Heart right ventricle (tissue), 16 donors: ENCODE measurements around the gene TASP1. TPM values are rescaled to one million over a fixed set of nuclear protein-coding genes. Genes with fewer than 3 reads are reported as not detected.

ENCODE experiments used
- ATAC-seq, 8 donors: fragments of 200-7000 bp; cut with Tn5 transposase; one replicate each; pipeline ENCODE4 v1.9.1; 2020; ENCODE audit warnings: mild to moderate bottlenecking in 8 of 8, moderate library complexity in 8 of 8, moderate number of reproducible peaks in 1 of 8
- DNase-seq, 2 donors: peaks; one replicate each; pipeline ENCODE4 v3.0.0-alpha.2; 2020
- H3K27ac ChIP-seq, 10 donors: fragments of 200-600 bp; sonication (generic) in 2 of 10; one replicate each; pipeline versions ENCODE4 v1.5.0 to v1.8.0; 2020 to 2022; ENCODE audit warnings: mild to moderate bottlenecking in 3 of 10
- H3K27me3 ChIP-seq, 7 donors: fragments of 200-600 bp; one replicate each; pipeline ENCODE4 v1.8.0; 2021 to 2022; ENCODE audit warnings: mild to moderate bottlenecking in 2 of 7
- H3K36me3 ChIP-seq, 9 donors: fragments of 200-600 bp; sonication (generic) in 1 of 9; one replicate each; pipeline versions ENCODE4 v1.5.0 to v1.8.0; 2020 to 2022; ENCODE audit warnings: mild to moderate bottlenecking in 2 of 9
- H3K4me1 ChIP-seq, 9 donors: fragments of 200-600 bp; sonication (generic) in 1 of 9; one replicate each; pipeline versions ENCODE4 v1.5.0 to v1.8.0; 2020 to 2022; ENCODE audit warnings: mild to moderate bottlenecking in 4 of 9
- H3K4me3 ChIP-seq, 10 donors: fragments of 200-600 bp; sonication (generic) in 2 of 10; one replicate each; pipeline versions ENCODE4 v1.5.0 to v1.8.0; 2020 to 2022; ENCODE audit warnings: mild to moderate bottlenecking in 7 of 10, moderate library complexity in 2 of 10
- H3K9me3 ChIP-seq, 11 donors: fragments of 200-600 bp in 10 of 11; sonication (generic) in 2 of 11; one replicate each; pipeline versions ENCODE4 v1.5.0 to v1.8.0; 2013 to 2022; ENCODE audit warnings: mild to moderate bottlenecking in 2 of 11, control low read depth in 1 of 11, moderate library complexity in 1 of 11
- CTCF ChIP-seq, 9 donors: fragments of 200-600 bp; sonication (generic) in 2 of 9; IDR thresholded peaks; one replicate each; pipeline versions ENCODE4 v1.5.0 to v1.8.0; 2021 to 2022; ENCODE audit warnings: antibody characterized with exemption in 9 of 9, mild to moderate bottlenecking in 5 of 9, moderate library complexity in 1 of 9
- WGBS, 2 donors: extraction: QIAGEN DNeasy Blood & Tissue Kit; methylation state at CpG; one replicate each; pipeline ENCODE4 v1.1.7; 2013; ENCODE audit warnings: inconsistent platforms in 1 of 2; 5-methylcytosine and 5-hydroxymethylcytosine counted together
- intact Hi-C, 10 donors: fragments of 100-400 bp; cut with DNase I; formaldehyde crosslinking; loops; one replicate each; pipeline versions ENCODE4 v1.11.1 to v1.14.2; 2022
- polyA plus RNA-seq, 2 donors: library from polyadenylated mRNA; stranded (reverse); fragments of 200-250 nt; gene quantifications; one replicate each; pipeline ENCODE4 v1.2.3, GENCODE V29; 2013
- total RNA-seq, 10 donors: library from RNA; stranded (reverse); fragmentation: NEBNext Ultra II Directional in 3 of 10; extraction: Animal tissue kit (Norgen Biotek cat#: 25700) in 3 of 10; gene quantifications; one replicate each; pipeline versions ENCODE4 v1.2.1 to v1.2.4, GENCODE V29; 2021 to 2023
- donor health status: Arrhythmogenic right ventricular cardiomyopathy.
- donor health status: ischemic (EF 13 %, LVEDD 7.1; RV severe dilation, severe dysfunction).
- donor health status: healthy with polysubstance abuse.
- donor health status: DM: no; HTN: yes; CAD: no.
- donor health status: DM: no; HTN: no; CAD: no.
- donor health status: ischemic (EF 25% LVEDD 6.9; RV normal size, moderate dysfunction).
- donor health status: ischemic (EF 25% LVEDD 5.7; RV mildly dilated, moderate dysfunction).
- donor health status: healthy.
- donor health status: DM: yes; HTN: yes; CAD: no.
- donor health status: Ischemic cardiomyopathy.
- donor health status: ischemic (EF 35%, LVEDD 5.7; RV mildly dilated, moderate dysfunction).
- donor health status: nonischemic (EF 11% LVEDD 7.7; RV severe dilation, severe dysfunction).
- donor health status: DM: yes; HTN: yes; CAD: no.
- donor health status: PGD.
- donor health status: ischemic (EF 29% LVEDD 5.4; RV normal size, mild dysfunction).
- donor health status: nonischemic (EF 23%, LVEDD 6.1; RV moderate dilation, normal function).

TASP1 gene
- total and polyA plus RNA-seq, 12 donors: 2.1 to 8.5 (median 5.8) TPM

- 82 to 92% methylated on average over 3 of the region's 3 CpGs for WGBS, 2 donors
- intact Hi-C loops: loop anchor here in 3 of 10 donors (5.0 to 10.0 kb wide), 2 partner anchors 92 to 329 kb away; partner anchors contain the start of genes ESF1 (in 1 of the 3) and NDUFAF5 (in 1 of the 3)
These were observed 183.0 kb downstream of the TASP1 start for GRCh38 chr20:13455713-13456112.

GRCh38 chr20:13453367-13453766, 185.4 kb downstream of the TASP1 start:
- intact Hi-C loops: loop anchor here in 1 of 10 donors (10.0 kb wide), 1 partner anchor 331 kb away; the partner anchor contains the start of genes ESF1 and NDUFAF5

More at GRCh38 chr20:13455713-13456112, 183.0 kb downstream of the TASP1 start:
- no peak for DNase-seq
- TF ChIP-seq CTCF (IDR thresholded peaks at IDR 0.05): no peak
- H3K27me3 ChIP-seq: no peaks in the 10 kb centered on the region
- H3K4me1 ChIP-seq: no peaks in the 10 kb centered on the region
- ATAC-seq: no peak
- H3K4me3 ChIP-seq: no peak overlapping the region
- H3K27ac ChIP-seq: no peak overlapping the region
- no peaks in the 10 kb centered on the region for H3K9me3 ChIP-seq
- H3K36me3 ChIP-seq: peaks cover 0 to 4% (median 0%) of the 10 kb centered on the region in 9 donors

GRCh38 chr20:13452470-13453124, 186.1 kb downstream of the TASP1 start:
- Histone ChIP-seq H3K4me3 (no peak overlapping the region), H3K9me3 (no peaks in the 10 kb centered on the region), H3K27ac (no peak overlapping the region), H3K27me3 (no peaks in the 10 kb centered on the region), H3K4me1 (no peaks in the 10 kb centered on the region), H3K36me3 (peaks cover 0 to 4% (median 0%) of the 10 kb centered on the region in 9 donors)
- DNase-seq (no peak), ATAC-seq (no peak)
- intact Hi-C loops: loop anchor here in 1 of 10 donors (10.0 kb wide), 1 partner anchor 332 kb away; the partner anchor contains the start of genes ESF1 and NDUFAF5
- no peak for TF ChIP-seq CTCF (IDR thresholded peaks at IDR 0.05)
- 73 to 92% methylated on average over 3 of the region's 3 CpGs for WGBS, 2 donors

More at GRCh38 chr20:13453367-13453766, 185.4 kb downstream of the TASP1 start:
- Histone ChIP-seq H3K9me3 (no peaks in the 10 kb centered on the region), H3K27me3 (no peaks in the 10 kb centered on the region), H3K36me3 (peaks cover 0 to 4% (median 0%) of the 10 kb centered on the region in 9 donors), H3K27ac (no peak overlapping the region), H3K4me1 (no peaks in the 10 kb centered on the region), H3K4me3 (no peak overlapping the region)
- ATAC-seq: no peak
- DNase-seq: no peak
- WGBS, 2 donors: 99% methylated on average over 2 of the region's 2 CpGs
- no peak for TF ChIP-seq CTCF (IDR thresholded peaks at IDR 0.05)

- no peak overlapping the region for H3K27ac ChIP-seq
- no peaks in the 10 kb centered on the region for H3K4me1 ChIP-seq
- no peaks in the 10 kb centered on the region for H3K27me3 ChIP-seq
- intact Hi-C loops: loop anchor here in 2 of 10 donors (5.0 to 10.0 kb wide), 2 partner anchors 63 to 335 kb away; partner anchors contain the start of genes ESF1 (in 1 of the 2) and NDUFAF5 (in 1 of the 2)
- ATAC-seq (no peak), DNase-seq (no peak)
- no peak for TF ChIP-seq CTCF (IDR thresholded peaks at IDR 0.05)
- H3K4me3 ChIP-seq: no peak overlapping the region
- H3K36me3 ChIP-seq: peaks cover 0 to 4% (median 0%) of the 10 kb centered on the region in 9 donors
- 87 to 92% methylated on average over 3 of the region's 3 CpGs for WGBS, 2 donors
- no peaks in the 10 kb centered on the region for H3K9me3 ChIP-seq
These were observed 188.8 kb downstream of the TASP1 start for GRCh38 chr20:13449868-13450434.
